NCI-H748 (cell line): Measurements from ENCODE around the gene PADI6.
"Not testable (repeated sequence)": the region's sequence is repeated elsewhere in the genome, so short reads cannot be mapped to it uniquely, and the experiment has no call there.

Source experiments
- DNase-seq: peaks from one replicate; lab custom pipeline; 2025; ENCODE audit not compliant: unreplicated experiment; lab: John Stamatoyannopoulos, UW

Gene PADI6

GRCh38 chr1:17404034-17404684 is 32.2 kb downstream of the PADI6 start:
- DNase-seq, result no peak

DNA sequence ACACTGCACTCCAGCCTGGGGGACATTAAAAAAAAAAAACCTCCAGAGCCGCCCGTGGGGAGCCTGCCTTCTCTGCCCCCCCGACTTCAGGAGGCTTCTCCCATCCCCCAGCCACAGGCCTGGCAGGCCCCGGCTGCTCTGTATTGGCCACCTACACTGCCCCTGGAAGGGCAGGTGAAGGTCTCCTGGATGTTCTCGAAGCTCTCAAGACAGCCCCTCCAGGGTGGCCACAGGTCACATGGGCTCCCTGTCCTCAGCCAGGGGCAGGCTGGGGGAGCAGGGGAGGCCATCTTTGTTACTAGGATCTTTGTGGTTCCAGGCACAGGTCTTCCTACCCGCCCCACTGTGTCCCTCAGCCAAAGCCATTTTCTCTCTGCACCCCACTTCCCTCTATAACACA is 32.8 kb downstream of the PADI6 start:
- no peak for DNase-seq

GRCh38 chr1:17405898-17406759 is 34.1 kb downstream of the PADI6 start:
- DNase-seq, result peak; percentile 22

- DNase-seq, result not testable (repeated sequence)
Observed at GRCh38 chr1:17406760-17407475, 34.9 kb downstream of the PADI6 start.

DNA sequence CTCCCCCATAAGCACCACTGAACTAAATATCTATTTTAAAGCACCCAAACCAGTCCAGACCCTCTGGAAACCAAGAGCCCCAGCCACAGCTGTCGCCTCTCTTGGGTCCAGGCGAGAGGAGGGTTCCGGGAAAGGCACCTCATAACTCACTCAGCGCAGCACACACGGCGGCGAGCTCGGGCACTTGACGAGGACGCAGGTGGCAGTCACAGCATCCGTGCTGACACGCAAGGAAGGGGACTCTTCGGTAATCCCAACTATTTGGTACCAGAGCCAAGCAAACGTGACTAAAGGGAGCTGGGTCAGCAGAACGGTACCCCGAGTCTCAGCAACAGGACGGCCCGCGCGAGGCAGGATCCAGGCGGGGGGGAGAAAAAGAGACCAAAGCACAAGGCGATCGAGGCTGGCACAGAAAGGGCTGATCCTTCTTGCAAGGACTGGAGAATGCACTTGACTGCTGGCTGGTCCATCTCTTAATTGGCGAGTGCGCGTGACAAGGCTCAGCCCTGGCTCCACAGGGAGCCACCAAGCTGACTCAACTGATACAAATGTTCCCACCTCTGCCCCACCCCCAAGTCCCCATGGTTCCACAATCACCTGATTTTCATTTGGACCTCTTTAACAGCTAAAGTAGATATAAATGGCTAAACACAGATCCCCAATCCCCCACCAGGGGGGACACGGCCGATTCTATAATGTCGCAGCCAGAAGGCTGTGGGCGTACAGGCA is 36.0 kb downstream of the PADI6 start:
- not testable (repeated sequence) for DNase-seq

DNA sequence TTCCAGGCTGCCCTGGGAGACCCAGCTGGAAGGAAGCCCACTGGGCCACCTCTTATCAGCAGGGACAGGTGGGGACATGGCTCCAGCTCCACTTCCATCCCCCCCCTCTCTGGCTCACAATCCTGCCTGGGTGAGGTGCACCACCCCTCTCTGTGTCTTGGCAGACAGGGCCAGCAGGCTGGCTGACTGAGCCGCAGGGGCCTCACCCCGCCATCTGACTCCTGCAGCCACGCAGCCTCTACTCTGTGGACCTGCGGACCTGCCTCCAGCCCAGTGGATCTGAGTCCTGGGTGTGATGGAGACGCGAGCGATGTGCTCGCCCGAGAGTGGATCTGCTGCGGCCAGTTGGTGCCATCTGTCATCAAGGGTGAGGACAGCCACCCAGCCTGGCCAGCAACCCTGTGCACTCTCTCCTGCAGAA is 37.4 kb downstream of the PADI6 start:
- DNase-seq, result no peak

DNA sequence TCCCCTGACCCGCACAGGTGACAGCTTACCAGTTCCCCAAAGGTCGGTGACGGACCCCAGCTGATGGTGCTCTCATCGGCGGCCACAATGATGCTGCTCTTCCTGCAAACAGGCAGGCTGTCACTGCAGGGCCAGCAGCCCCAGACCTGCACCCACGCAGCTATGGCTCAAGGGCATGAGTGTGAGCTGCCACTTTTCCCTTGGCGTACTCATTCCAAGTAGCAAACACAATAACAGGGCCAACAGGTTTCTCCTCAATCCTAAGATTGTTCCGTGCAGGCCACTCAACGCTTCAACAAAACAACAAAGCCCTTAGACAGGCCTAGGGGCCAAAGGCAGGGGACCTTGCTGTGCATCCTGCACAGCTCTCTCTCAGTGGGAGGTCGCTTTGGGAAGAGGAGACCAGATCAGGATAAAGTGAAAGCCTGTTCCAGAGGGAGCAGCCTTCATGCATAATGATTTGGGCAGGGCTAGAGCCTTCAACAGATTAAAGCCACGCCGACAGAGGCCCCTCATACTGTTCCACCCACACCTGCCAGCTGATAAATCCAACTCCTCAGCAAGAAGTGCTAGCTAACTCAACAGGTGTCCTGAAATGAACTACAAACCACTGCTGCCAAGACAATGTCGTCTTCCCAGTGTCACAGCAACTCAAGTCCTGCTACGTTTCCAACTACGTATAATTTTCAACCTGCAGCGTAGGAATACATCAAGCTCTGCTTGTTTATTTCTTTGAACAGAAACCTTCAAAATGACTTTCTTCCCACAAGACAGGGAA is 40.3 kb downstream of the PADI6 start:
- DNase-seq, result no peak

DNA sequence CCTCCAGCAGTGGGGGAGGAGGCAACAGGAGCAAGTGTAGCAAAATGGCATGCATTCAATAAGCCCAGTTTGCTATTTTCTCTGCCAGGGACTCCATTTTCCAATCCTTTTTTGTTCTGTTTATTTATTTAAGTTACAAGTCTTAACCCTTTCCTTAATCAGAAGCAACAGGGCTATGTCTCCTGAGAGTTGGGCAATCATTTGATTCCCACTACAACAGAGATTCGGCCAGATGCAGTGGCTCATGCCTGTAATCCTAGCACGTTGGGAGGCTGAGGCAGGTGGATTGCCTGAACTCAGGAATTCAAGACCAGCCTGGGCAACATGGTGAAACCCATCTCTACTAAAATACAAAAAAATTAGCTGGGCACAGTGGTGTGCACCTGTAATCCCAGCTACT is 42.0 kb downstream of the PADI6 start:
- DNase-seq, result no peak

DNA sequence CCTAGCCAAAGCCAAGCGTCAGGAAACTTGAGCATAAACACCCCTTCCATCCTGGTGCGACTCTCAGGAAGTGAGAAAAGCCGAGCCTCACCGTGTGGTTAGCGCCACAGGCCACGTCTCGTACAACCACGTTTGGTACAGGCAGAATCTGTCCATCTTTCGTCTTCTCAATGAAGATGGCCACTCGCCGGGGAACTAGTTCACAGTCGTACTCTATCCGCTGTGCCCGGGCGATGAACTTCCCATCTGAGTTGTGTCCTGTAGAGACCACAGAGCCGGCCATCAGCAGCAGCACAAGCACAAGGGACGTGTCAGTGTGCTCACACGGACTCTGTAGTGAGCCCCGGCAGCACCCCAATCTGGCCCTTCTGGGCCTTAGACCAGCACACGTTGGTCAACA is 44.4 kb downstream of the PADI6 start:
- no peak for DNase-seq

GRCh38 chr1:17419626-17420328 is 47.8 kb downstream of the PADI6 start:
- no peak for DNase-seq

DNA sequence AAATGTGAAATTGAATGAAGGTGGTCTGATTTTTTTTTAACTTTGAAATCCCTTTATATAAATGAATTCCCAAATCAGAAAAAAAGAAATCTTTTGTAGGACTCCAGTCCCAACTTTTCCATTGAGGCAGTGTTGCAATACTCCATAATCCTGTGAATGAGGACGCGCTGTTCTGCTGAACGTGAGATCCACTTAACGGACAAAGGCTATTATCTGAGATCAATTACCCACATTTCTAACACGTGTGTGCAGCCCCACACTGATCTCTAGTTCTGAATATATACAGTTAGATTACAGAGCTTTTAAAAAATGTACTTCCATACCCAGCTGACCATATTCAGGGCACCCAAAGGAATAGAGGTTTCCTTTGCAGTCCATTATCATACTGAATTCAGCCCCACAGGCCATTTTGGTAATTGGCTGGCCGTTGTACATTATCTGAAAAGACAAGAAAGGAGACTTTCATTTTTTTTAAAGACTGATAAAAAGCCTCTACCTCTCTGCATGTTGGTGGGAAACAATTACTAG is 48.5 kb downstream of the PADI6 start:
- no peak for DNase-seq

DNA sequence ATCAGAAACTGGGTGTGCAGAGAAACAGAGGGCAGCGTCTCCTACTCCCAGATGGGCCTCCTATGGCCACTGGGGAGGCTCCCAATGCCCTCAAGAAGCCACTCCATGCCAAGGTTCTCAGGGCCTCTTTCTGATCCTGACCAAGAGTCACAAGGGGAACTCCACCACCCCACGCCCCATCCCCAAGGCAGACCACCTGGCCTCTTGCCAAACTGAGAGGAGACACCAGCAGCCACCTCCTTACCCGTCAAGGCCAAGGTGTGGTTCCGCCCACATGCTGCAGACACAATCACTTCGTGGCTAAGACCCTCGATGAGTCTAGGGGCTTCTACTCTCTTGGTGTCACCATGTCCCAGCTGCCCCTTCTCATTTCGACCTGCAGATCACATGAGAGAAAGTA is 50.5 kb downstream of the PADI6 start:
- no peak for DNase-seq

DNA sequence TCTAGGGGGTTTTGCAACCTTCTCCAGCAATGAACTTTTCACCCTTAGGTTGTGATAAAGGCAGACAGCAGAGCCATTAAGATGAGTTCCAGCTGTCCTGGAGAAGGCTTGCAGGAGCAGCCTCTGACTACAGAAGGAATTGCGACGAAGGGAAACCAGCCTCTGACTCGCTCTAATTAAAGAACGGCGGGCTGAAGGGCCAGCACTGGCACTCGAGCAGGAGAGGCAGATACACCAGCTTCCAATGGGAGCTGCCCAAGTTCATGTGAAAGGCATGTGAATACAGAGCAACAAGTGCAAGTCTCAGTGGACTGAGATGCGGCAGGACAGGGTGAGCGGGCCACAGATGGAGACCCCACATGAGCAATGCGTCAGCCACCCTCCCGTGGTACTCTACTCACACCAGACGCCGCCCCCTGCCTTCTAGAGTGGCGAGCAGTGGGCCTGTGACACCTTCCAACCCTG is 51.8 kb downstream of the PADI6 start:
- DNase-seq, result no peak

- no peak for DNase-seq
Observed at GRCh38 chr1:17425806-17426600, 54.0 kb downstream of the PADI6 start.

DNA sequence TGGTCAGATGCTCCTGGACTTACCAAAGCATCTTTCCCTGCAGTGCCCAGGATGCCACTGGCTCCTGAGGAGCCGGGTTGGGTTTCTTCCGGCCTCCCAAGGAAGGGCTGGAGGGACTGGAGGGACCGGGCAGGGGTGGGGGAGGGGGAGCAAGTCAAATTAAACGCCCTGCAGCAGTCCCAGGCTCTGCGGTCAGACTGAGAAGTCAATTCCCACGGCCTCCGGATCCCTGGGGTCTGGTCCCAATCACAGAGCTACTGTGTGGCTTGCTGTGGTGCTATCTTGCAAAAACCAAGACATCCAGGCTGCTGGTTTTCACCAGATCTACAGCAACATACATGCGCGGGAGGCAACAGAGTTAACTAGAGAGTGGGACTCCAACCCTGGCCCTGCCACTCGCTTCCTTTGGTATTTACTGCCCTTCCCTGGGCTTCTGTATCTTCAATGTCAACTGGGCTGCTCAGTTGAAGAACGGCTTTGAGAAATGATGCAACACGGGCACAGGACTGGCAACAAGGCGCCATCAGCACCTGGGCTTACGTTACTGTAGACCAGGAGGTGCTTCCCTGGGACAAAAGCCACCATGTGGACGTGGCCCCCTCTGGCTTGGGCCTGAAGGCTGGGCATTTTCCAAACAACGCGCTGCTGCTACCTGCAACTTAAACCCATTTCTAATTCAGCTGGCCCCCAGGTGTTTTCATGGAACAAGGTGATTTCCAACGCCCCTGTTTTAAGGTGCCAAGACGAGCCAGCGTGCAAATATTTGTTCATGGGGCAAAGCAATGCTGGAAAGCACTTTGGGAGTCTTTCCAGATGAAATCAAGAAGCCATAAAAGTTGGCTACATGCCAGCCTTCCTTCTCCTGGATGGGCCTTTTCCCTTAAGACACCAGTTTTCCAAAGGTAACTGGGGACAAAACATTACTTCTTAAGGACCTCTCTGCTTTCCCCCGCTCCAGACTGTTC is 56.0 kb downstream of the PADI6 start:
- no peak for DNase-seq

DNA sequence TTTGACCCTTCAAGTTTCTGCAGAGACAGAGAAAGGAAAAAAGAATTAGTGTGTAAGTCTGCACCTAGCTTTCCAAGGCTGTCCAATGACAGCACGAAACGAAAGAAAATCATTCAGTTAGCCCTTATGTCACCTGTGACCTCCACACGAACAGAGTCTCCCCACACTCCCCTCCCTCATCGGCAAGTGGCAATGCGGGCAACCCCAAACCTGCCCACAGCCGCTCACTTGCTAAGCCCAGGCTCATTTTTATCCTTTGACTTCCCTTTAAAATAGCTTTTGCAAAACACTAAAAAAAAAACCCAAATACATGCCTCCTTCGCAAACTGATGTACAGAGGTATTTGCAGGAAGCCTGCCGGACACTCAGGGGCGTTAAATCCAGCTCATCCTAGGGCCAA is 57.2 kb downstream of the PADI6 start:
- DNase-seq, result no peak

GRCh38 chr1:17432412-17432811 is 60.4 kb downstream of the PADI6 start:
- no peak for DNase-seq

DNA sequence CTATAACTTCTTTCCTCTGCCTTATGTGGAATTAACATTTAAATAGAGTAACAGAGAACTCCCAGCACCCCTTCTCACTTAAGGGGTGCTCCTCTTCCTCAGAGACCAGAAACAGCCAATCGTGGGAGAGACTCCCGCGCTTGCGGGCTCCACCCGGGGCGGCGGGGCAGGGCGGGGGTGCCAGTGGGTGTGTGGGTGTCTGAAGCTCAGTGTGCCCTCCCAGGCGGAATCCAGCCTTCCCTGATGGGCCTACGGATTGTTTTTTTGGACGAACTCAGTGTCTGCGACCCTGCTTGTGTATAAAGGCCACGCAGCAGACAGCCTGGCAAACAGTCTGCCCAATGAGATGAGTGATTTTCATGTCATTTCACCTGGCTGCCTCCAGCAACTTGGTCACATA is 61.3 kb downstream of the PADI6 start:
- no peak for DNase-seq
